ENCODE results near the gene SCD5. TPM values are rescaled to one million over a fixed set of nuclear protein-coding genes. Genes with fewer than 3 reads are reported as not detected.

The SCD5 gene
- total and polyA plus RNA-seq, 11 donors, result 1.4 to 6.8 (median 2.5) TPM

- ATAC-seq, result no peak
- Histone ChIP-seq H3K27me3 (no peaks in the 10 kb centered on the region), H3K4me1 (peaks cover 0 to 10% (median 0%) of the 10 kb centered on the region in 12 donors), H3K27ac (no peak overlapping the region), H3K4me3 (no peak overlapping the region), H3K9me3 (peaks cover 0 to 12% (median 6%) of the 10 kb centered on the region in 12 donors), H3K36me3 (no peaks in the 10 kb centered on the region)
- intact Hi-C loops (cut with DNase I), result no loop called here
- DNase-seq, result no peak
- TF ChIP-seq POLR2A (IDR thresholded peaks at IDR 0.05), result no peak
- TF ChIP-seq, protein P1, sequence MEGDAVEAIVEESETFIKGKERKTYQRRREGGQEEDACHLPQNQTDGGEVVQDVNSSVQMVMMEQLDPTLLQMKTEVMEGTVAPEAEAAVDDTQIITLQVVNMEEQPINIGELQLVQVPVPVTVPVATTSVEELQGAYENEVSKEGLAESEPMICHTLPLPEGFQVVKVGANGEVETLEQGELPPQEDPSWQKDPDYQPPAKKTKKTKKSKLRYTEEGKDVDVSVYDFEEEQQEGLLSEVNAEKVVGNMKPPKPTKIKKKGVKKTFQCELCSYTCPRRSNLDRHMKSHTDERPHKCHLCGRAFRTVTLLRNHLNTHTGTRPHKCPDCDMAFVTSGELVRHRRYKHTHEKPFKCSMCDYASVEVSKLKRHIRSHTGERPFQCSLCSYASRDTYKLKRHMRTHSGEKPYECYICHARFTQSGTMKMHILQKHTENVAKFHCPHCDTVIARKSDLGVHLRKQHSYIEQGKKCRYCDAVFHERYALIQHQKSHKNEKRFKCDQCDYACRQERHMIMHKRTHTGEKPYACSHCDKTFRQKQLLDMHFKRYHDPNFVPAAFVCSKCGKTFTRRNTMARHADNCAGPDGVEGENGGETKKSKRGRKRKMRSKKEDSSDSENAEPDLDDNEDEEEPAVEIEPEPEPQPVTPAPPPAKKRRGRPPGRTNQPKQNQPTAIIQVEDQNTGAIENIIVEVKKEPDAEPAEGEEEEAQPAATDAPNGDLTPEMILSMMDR (IDR thresholded peaks at IDR 0.05), result no peak
- WGBS, 4 donors, result 60 to 71% (median 67%) methylated on average over 3 of the region's 3 CpGs
Measured at GRCh38 chr4:82770607-82771006, 28.0 kb downstream of the SCD5 start.

DNA sequence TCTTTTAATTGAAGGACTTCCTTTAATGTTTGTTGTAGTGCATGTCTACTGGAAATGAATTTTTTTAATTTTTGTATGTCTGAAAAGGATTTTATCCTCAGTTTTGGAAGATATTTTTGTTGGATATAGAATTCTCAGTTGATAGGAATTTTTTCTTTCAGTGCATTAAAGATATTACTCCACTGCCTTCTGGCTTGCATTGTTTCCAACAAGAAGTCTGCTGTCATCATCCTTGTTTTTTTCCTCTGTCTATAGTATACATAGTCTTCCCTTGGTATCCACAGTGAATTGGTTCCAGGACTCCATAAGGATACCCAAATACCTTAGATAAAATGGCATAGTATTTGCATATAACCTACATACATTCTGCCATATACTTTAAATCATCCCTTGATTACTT is 33.5 kb downstream of the SCD5 start:
- Histone ChIP-seq H3K4me1 (no peaks in the 10 kb centered on the region), H3K36me3 (no peaks in the 10 kb centered on the region), H3K27ac (no peak overlapping the region), H3K4me3 (no peak overlapping the region), H3K27me3 (no peaks in the 10 kb centered on the region), H3K9me3 (peaks cover 0 to 24% (median 15%) of the 10 kb centered on the region in 12 donors)
- ATAC-seq (no peak), DNase-seq (no peak)
- intact Hi-C loops (cut with DNase I), result no loop called here
- TF ChIP-seq, protein P1 (IDR thresholded peaks at IDR 0.05), result no peak
- TF ChIP-seq POLR2A (IDR thresholded peaks at IDR 0.05), result no peak

DNA sequence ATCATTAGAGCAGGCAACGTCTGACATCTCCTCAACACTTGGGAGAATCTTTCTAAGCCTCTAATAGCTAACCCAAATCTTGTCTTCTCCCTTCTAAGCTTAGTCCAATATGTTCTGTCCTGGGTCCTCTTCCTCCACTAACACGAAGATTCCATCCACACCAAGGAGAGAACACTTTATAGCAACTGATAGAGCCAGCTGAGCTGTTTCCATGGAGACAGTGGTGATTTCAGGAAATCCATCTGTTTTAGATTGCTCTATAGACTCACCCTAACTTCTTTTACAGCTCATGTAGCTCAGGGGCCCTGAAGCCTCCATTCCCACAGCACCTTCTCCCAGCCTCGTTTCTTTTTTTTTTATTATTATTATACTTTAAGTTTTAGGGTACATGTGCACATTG is 37.4 kb downstream of the SCD5 start:
- peaks cover 0 to 20% (median 14%) of the 10 kb centered on the region in 12 donors for H3K9me3 ChIP-seq
- no peaks in the 10 kb centered on the region for H3K36me3 ChIP-seq
- H3K4me1 ChIP-seq, result no peaks in the 10 kb centered on the region
- DNase-seq, result no peak
- no peak overlapping the region for H3K27ac ChIP-seq
- no peak for ATAC-seq
- H3K27me3 ChIP-seq, result peaks cover 0 to 3% (median 0%) of the 10 kb centered on the region in 9 donors
- intact Hi-C loops (cut with DNase I), result no loop called here
- WGBS, 4 donors, result 40 to 68% (median 64%) methylated on average over 3 of the region's 3 CpGs
- TF ChIP-seq POLR2A (IDR thresholded peaks at IDR 0.05), result no peak
- TF ChIP-seq, protein P1 (IDR thresholded peaks at IDR 0.05), result no peak
- no peak overlapping the region for H3K4me3 ChIP-seq

DNA sequence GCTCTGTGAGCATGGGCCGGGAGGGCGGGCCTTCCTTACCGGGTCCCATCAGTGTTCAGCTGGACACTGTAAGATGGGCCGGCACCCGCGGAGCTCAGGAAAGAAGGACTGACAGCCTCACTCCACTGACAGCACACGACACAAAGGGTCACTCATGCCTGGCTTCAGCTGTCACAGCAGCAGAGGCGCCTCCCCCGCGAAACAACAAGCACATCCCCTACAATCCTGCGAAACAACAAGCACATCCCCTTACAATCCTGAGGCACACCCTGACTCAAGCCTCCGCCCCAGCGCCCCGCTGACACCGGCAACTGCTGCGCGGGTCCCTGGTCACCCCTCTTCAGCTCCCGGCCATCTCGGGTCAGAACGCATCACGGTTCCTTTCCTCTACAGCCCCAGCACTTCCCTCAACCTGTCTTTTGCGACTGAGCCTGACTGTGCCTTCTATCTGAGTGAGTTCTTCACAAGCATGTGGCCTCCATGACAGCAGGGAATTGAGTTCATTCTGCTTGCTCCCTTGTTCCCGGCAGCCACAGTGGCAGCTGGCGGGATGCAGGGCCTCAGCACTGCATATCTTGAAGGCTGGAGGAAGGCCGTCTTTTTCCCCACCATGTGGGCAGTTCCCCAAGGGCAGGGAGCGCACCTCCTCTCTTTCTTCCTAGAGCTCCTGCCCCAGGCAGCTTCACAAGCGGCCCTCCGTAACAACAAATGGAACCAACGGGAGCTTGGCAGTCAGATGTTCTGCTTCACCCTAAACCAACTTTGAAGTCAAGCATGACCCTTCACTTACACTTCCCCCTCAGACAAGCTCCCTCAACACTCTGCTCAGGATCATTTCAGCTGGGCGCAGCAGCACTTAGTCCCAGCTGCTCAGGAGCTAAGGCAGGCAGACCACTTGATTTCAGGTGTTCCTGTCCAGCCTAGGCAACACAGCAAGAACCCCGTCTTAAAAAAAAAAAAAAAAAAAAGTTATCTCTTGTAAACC is 39.6 kb downstream of the SCD5 start:
- Histone ChIP-seq H3K27me3 (peaks cover 0 to 3% (median 0%) of the 10 kb centered on the region in 9 donors), H3K4me3 (peak overlapping the region in 2 of 12 donors; percentile 5 to 10), H3K4me1 (peaks cover 0 to 9% (median 3%) of the 10 kb centered on the region in 12 donors), H3K9me3 (no peaks in the 10 kb centered on the region), H3K36me3 (no peaks in the 10 kb centered on the region), H3K27ac (no peak overlapping the region)
- DNase-seq, result no peak
- 51 to 69% (median 55%) methylated on average over 28 to 31 of the region's 31 CpGs for WGBS, 4 donors
- intact Hi-C loops (cut with DNase I), result no loop called here
- TF ChIP-seq, protein P1 (IDR thresholded peaks at IDR 0.05), result no peak
- no peak for TF ChIP-seq POLR2A (IDR thresholded peaks at IDR 0.05)
- peak; percentile 25 to 34 (median 28) for ATAC-seq
